HepG2 (cell line): Measurements from ENCODE around the gene TPRA1.

Experiments
- DNMT1 ChIP-seq: sonication (generic); formaldehyde crosslinking; IDR thresholded peaks from 2 replicates; pipeline ENCODE4 v1.5.1; 2020; ENCODE audit warnings: mild to moderate bottlenecking, missing genetic modification reagents
- EEA1 ChIP-seq: sonication (generic); formaldehyde crosslinking; IDR thresholded peaks from 2 replicates; pipeline ENCODE4 v1.5.1; 2020; ENCODE audit warnings: mild to moderate bottlenecking, missing genetic modification reagents, borderline replicate concordance
- FOXK2 ChIP-seq: fragments of 450-650 bp; IDR thresholded peaks from 2 replicates; pipeline ENCODE4 v1.6.1; 2016
- RAD21 ChIP-seq: fragments of 450-650 bp; formaldehyde crosslinking; IDR thresholded peaks from 2 replicates; pipeline ENCODE4 v1.5.0; 2020; ENCODE audit warnings: mild to moderate bottlenecking
- ZIK1 ChIP-seq: sonication (generic); formaldehyde crosslinking; IDR thresholded peaks from 2 replicates; pipeline ENCODE4 v1.5.0; 2020; ENCODE audit warnings: mild to moderate bottlenecking, low read depth, missing genetic modification reagents, borderline replicate concordance
- ZNF605 ChIP-seq: sonication (generic); formaldehyde crosslinking; IDR thresholded peaks from 2 replicates; pipeline ENCODE4 v1.8.0; 2022; ENCODE audit warnings: mild to moderate bottlenecking, missing genetic modification reagents
- TF ChIP-seq, protein P1 (sequence below), 2 experiments: sonication (generic) in 1 of 2; formaldehyde crosslinking in 1 of 2; IDR thresholded peaks; 2 replicates each; pipeline versions ENCODE4 v1.4.0 to v1.6.1; 2018 to 2020; ENCODE audit warnings: missing genetic modification reagents in 2 of 2, borderline replicate concordance in 1 of 2, low read depth in 1 of 2, mild to moderate bottlenecking in 1 of 2, missing biosample characterization in 1 of 2

DNA sequence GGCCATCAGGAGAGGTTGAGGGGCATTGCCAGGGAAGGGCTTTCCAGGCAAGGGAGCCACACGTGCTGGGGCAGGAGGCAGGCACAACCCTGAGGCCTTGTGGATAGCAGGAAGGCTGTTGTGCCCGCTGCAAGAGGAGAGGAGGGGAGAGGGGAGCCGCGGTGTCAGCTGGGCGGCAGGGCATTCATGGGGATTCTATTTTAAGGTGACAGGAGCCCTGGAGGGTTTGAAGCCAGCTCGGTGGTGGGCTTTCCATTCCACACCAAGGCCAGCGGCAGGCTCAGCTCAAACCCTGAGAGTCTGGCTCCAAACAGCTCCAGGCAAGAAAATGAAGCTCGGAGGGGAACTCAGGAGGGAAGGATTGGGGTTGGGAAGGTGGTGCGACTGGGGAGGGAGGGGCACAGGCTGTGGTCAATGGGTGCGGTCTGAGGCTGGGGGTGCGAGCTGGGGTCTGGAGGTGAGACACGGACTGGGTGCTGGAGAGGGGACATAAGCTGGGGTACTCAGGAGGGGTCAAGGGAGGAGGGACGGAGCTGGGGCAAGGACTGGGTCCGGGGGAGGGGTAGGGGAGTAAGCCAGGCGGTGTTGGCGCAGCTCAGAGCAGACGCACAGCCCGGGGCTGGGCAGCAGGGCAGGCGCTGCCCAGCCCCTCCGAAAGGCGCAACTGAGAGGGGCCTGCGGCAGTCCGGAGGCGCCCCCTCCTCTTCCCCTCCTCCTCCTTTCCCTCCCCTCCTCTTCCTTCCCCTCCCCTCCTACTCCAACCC lies 43.4 kb downstream of the TPRA1 start:
- no peak for TF ChIP-seq DNMT1 (CRISPR knock-in tag)
- TF ChIP-seq ZNF605 = no peak
- no peak for TF ChIP-seq RAD21 (CRISPR knock-in tag)
- TF ChIP-seq EEA1 (CRISPR knock-in tag) = no peak
- TF ChIP-seq, protein P1, sequence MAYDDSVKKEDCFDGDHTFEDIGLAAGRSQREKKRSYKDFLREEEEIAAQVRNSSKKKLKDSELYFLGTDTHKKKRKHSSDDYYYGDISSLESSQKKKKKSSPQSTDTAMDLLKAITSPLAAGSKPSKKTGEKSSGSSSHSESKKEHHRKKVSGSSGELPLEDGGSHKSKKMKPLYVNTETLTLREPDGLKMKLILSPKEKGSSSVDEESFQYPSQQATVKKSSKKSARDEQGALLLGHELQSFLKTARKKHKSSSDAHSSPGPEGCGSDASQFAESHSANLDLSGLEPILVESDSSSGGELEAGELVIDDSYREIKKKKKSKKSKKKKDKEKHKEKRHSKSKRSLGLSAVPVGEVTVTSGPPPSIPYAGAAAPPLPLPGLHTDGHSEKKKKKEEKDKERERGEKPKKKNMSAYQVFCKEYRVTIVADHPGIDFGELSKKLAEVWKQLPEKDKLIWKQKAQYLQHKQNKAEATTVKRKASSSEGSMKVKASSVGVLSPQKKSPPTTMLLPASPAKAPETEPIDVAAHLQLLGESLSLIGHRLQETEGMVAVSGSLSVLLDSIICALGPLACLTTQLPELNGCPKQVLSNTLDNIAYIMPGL (CRISPR knock-in tag; IDR thresholded peaks at IDR 0.05; ENCODE audit: borderline replicate concordance in 1 of 2, low read depth in 1 of 2) = no peak
- no peak for TF ChIP-seq FOXK2
- no peak for TF ChIP-seq ZIK1 (CRISPR knock-in tag)
